Fibroblast of the aortic adventitia (primary cell): ENCODE data around the gene UNC13A. TPM values are rescaled to one million over a fixed set of nuclear protein-coding genes. Genes with fewer than 3 reads are reported as not detected.

Source experiments
- DNase-seq: peaks from one replicate; pipeline ENCODE4 v3.0.0-alpha.2; 2010; ENCODE audit warnings: low read depth
- H3K4me3 ChIP-seq: 2 replicates; pipeline ENCODE4 v1.5.1; 2011; ENCODE audit warnings: low read depth, mild to moderate bottlenecking, control low read depth, low read length, moderate library complexity
- CTCF ChIP-seq: IDR thresholded peaks from 2 replicates; pipeline ENCODE4 v1.5.1; 2011; ENCODE audit warnings: mild to moderate bottlenecking, low read length, control low read depth, inconsistent platforms; ENCODE audit not compliant: insufficient read depth
- total RNA-seq: library from RNA; depleted of rRNA; stranded (reverse); fragments of >200 nt; gene quantifications from 2 replicates; pipeline ENCODE4 v1.2.3, GENCODE V29; 2012; ENCODE audit warnings: low replicate concordance

The UNC13A gene
- total RNA-seq, 1 donor, result 0.27 TPM

- TF ChIP-seq CTCF, result no peak
- no peak for DNase-seq
- H3K4me3 ChIP-seq, result no peak overlapping the region
These were observed 76.5 kb downstream of the UNC13A start for GRCh38 chr19:17611462-17612244.

GRCh38 chr19:17610384-17610783, 77.8 kb downstream of the UNC13A start:
- no peak overlapping the region for H3K4me3 ChIP-seq
- DNase-seq, result peak; percentile 25
- TF ChIP-seq CTCF, result no peak

- no peak for DNase-seq
- H3K4me3 ChIP-seq, result no peak overlapping the region
- no peak for TF ChIP-seq CTCF
These were observed 80.2 kb downstream of the UNC13A start for GRCh38 chr19:17607936-17608335.

- TF ChIP-seq CTCF, result no peak
- no peak for DNase-seq
- no peak overlapping the region for H3K4me3 ChIP-seq
These were observed 81.5 kb downstream of the UNC13A start for GRCh38 chr19:17606590-17607185.

- peak; percentile 33 for TF ChIP-seq CTCF
- peak; percentile 60 for DNase-seq
- H3K4me3 ChIP-seq, result peak overlapping the region; percentile 53
These were observed 82.2 kb downstream of the UNC13A start for GRCh38 chr19:17605761-17606589.

- TF ChIP-seq CTCF, result no peak
- no peak overlapping the region for H3K4me3 ChIP-seq
- DNase-seq, result no peak
These were observed 83.0 kb downstream of the UNC13A start for GRCh38 chr19:17605117-17605516.
